ENCODE measurements around the gene RPS6KL1. TPM values are rescaled to one million over a fixed set of nuclear protein-coding genes. Genes with fewer than 3 reads are reported as not detected.

RPS6KL1 gene
- total RNA-seq, 2 donors from 2014 or later: 9.4 to 17.6 TPM

DNA sequence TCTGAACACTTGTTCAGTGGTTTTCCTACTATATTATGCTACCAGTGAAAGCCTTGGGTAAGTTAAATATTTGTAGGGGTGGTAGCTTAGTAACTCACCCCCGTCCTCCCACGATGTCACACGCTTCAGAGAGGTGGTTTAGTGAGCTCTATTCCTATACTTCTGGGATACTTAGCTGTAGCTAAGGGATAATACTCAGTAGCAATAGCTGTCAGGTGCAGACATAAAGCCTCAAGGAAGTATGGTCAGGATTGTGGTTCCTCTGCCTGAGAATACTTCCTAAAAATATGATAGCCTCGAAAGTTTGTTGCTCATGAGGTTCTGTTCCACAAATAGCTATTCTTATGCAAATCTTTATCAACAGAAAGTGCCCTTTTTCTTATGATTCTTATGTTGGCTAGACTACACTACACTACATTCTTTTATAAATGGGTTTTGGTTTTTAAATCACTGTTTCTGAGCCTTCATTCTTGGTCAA lies 29.4 kb downstream of the RPS6KL1 start:
- Histone ChIP-seq H3K4me3 (no peak overlapping the region), H3K9me3 (no peaks in the 10 kb centered on the region), H3K27ac (no peak overlapping the region), H3K27me3 (replicated peaks; ENCODE audit: insufficient read depth) (no peaks in the 10 kb centered on the region), H3K4me1 (ENCODE audit: control insufficient read depth in 1 of 2, low read depth in 2 of 2) (peaks cover 0 to 5% of the 10 kb centered on the region in 2 donors), H3K36me3 (peaks cover 81% of the 10 kb centered on the region)
- TF ChIP-seq, protein P1, sequence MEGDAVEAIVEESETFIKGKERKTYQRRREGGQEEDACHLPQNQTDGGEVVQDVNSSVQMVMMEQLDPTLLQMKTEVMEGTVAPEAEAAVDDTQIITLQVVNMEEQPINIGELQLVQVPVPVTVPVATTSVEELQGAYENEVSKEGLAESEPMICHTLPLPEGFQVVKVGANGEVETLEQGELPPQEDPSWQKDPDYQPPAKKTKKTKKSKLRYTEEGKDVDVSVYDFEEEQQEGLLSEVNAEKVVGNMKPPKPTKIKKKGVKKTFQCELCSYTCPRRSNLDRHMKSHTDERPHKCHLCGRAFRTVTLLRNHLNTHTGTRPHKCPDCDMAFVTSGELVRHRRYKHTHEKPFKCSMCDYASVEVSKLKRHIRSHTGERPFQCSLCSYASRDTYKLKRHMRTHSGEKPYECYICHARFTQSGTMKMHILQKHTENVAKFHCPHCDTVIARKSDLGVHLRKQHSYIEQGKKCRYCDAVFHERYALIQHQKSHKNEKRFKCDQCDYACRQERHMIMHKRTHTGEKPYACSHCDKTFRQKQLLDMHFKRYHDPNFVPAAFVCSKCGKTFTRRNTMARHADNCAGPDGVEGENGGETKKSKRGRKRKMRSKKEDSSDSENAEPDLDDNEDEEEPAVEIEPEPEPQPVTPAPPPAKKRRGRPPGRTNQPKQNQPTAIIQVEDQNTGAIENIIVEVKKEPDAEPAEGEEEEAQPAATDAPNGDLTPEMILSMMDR (IDR thresholded peaks at IDR 0.05): no peak
- ATAC-seq (ENCODE audit: insufficient number of reproducible peaks, low FRiP score, low read depth): no peak
- DNase-seq (ENCODE audit: low spot score): no peak

GRCh38 chr14:74892745-74893144 lies 30.3 kb downstream of the RPS6KL1 start:
- Histone ChIP-seq H3K4me1 (ENCODE audit: control insufficient read depth in 1 of 2, low read depth in 2 of 2) (peaks cover 4 to 14% of the 10 kb centered on the region in 2 donors), H3K36me3 (peaks cover 74% of the 10 kb centered on the region), H3K27me3 (replicated peaks; ENCODE audit: insufficient read depth) (no peaks in the 10 kb centered on the region), H3K4me3 (no peak overlapping the region), H3K27ac (no peak overlapping the region), H3K9me3 (no peaks in the 10 kb centered on the region)
- DNase-seq (ENCODE audit: low spot score) (no peak), ATAC-seq (ENCODE audit: insufficient number of reproducible peaks, low FRiP score, low read depth) (no peak)
- TF ChIP-seq, protein P1 (IDR thresholded peaks at IDR 0.05): no peak

DNA sequence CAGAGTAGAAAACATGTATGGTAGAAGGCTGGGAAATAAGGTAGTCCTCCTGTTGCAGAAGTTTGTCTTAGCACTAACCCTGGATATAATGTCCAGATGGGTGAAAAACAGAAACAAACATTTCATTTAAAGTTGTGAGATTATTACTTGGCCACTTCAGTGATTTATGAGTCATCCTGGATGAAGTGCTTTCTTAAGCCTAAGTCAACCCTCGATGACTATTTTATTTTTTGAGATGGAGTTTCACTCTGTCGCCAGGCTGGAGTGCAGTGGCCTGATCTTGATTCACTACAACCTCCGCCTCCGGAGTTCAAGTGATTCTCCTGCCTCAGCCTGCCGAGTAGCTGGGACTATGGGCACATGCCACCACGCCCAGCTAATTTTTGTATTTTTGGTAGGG lies 31.2 kb downstream of the RPS6KL1 start:
- Histone ChIP-seq H3K36me3 (peaks cover 68% of the 10 kb centered on the region), H3K9me3 (no peaks in the 10 kb centered on the region), H3K27me3 (replicated peaks; ENCODE audit: insufficient read depth) (no peaks in the 10 kb centered on the region), H3K4me1 (ENCODE audit: control insufficient read depth in 1 of 2, low read depth in 2 of 2) (peaks cover 4 to 17% of the 10 kb centered on the region in 2 donors), H3K4me3 (no peak overlapping the region), H3K27ac (no peak overlapping the region)
- no peak for DNase-seq (ENCODE audit: low spot score)
- TF ChIP-seq, protein P1 (IDR thresholded peaks at IDR 0.05): no peak
- no peak for ATAC-seq (ENCODE audit: insufficient number of reproducible peaks, low FRiP score, low read depth)

GRCh38 chr14:74890262-74890661 lies 32.8 kb downstream of the RPS6KL1 start:
- H3K9me3 ChIP-seq: no peaks in the 10 kb centered on the region
- peaks cover 54% of the 10 kb centered on the region for H3K36me3 ChIP-seq
- DNase-seq (ENCODE audit: low spot score) (no peak), ATAC-seq (ENCODE audit: insufficient number of reproducible peaks, low FRiP score, low read depth) (no peak)
- H3K27ac ChIP-seq: no peak overlapping the region
- peaks cover 16 to 32% of the 10 kb centered on the region in 2 donors for H3K4me1 ChIP-seq (ENCODE audit: control insufficient read depth in 1 of 2, low read depth in 2 of 2)
- no peaks in the 10 kb centered on the region for H3K27me3 ChIP-seq (replicated peaks; ENCODE audit: insufficient read depth)
- H3K4me3 ChIP-seq: no peak overlapping the region
- TF ChIP-seq, protein P1 (IDR thresholded peaks at IDR 0.05): no peak

DNA sequence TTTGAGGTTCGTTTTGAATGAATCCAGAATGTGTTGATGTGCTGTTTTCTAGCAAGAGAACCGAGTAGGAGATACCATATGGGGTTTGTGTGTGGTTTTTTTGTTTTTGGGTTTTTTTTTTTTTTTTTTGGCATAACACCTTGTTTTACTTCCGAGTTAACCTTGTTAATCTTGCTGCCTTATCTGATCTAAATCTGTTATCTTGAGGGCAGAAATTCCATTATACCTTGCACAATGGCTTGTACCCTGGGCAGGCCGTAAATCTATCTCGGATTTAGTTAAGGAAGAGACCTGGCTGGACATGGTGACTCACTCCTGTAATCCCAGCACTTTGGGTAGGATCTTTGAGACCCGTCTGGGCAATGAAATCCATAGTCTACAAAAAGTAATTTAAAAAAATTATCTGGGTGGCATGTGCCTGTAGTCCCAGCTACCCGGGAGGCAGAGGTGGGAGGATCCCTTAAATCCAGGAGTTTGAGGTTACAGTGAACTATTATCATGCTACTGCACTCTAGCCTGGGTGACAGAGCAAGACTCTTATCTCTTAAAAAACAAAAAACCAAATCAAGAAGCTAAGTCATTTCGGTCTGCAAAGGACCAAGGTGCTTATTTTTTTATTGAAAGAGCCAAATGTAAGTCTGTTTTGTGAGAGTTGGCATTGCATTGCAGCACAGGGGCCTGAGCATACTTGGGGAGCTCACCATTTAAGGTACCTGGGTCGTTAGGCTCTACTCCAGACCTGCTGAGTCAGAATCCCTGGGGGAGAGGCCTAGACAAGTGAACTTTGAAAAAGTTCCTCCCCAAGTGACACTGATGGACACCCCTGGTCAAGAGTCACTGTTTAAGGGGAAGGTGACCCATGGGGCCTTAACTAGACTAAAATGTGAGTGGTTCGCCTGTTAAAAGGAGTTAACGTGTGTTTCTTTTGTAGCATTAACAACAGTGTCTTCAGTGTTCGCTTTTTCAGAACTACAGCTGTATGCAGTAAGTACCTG lies 34.6 kb downstream of the RPS6KL1 start:
- no peak for DNase-seq (ENCODE audit: low spot score)
- no peak for ATAC-seq (ENCODE audit: insufficient number of reproducible peaks, low FRiP score, low read depth)
- H3K27me3 ChIP-seq (replicated peaks; ENCODE audit: insufficient read depth): no peaks in the 10 kb centered on the region
- TF ChIP-seq, protein P1 (IDR thresholded peaks at IDR 0.05): no peak
- H3K9me3 ChIP-seq: no peaks in the 10 kb centered on the region
- no peak overlapping the region for H3K4me3 ChIP-seq
- H3K36me3 ChIP-seq: peaks cover 36% of the 10 kb centered on the region
- H3K4me1 ChIP-seq (ENCODE audit: control insufficient read depth in 1 of 2, low read depth in 2 of 2): peaks cover 29 to 50% of the 10 kb centered on the region in 2 donors
- H3K27ac ChIP-seq: peak overlapping the region in 1 of 2 donors; percentile 14

All from thoracic aorta (tissue), 2 donors.